Anterior cingulate cortex (tissue), 58 donors: ENCODE measurements around the gene EPHA7.
A peak's percentile ranks its signal among the peaks of the same experiment; 100 is the strongest.

Source experiments
- DNase-seq, 58 donors: peaks; one replicate each; lab custom pipeline; 2025; lab: John Stamatoyannopoulos, UW

The EPHA7 gene

DNA sequence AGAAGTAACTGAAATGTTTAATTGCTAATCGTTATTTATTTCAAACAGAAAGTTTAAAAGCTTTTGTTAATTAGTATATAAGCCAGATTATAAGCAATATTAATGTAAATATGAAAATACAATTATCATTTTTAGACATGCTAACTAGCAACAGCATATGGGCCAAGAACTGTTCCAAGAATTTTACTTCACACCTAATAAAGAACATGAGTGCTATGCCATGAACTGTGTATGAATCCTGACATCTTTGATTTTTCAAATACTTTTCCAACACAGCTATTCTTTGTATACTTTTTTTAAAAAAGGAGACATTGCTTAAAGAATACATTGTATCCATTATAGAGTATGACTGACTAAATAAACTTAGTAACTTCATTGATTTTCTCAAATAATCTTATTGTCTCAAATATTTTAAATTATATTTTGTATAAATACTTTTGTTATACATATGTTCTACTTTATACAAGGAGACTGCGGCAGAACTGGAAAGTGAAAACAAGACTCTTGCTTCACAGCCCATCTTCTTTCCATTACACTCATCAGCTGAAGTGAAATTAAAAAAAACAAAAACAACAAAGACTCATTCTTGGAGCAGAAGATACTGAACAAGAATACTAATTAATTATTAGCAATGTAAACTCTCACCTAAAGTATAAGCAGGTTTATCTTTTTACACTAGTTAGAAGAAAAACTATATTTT lies 89.9 kb downstream of the EPHA7 start:
- DNase-seq = no peak

DNA sequence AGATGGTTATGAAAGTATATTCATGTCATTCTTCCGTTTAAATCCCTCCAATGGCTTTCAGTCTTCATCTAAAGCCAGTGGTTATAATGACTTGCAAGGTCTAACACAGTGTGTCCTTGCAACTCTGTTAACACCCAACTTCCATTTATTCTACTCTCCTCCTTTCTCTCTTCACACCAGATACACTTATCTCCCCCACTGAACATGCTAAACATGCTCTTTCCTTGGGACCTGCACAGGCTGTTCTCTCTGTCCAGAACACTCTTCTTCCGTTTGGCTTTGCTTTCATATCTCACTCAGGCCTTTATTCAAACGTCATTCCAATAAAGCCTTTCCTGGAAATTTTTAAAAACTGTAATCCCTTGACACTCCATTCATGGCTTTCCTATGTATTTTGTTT lies 91.5 kb downstream of the EPHA7 start:
- DNase-seq = no peak

DNA sequence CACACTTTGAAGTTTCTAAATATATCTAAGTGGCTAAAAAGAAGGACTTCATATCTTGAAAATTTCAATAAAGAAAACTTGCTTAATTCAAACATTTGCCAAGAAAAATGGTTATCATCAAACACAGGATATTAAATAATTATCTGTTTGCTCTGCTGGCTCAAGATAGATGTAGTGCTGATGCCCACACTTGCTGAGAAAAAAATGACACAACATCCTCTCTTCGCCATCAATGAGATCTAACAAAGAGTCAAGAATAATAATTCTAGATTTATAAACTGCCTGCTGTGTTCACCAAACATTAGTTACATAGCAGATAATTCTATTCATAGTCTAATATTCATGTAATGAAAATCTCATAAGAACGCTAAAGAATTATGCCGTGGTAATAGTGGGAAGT lies 93.6 kb downstream of the EPHA7 start:
- no peak for DNase-seq

DNA sequence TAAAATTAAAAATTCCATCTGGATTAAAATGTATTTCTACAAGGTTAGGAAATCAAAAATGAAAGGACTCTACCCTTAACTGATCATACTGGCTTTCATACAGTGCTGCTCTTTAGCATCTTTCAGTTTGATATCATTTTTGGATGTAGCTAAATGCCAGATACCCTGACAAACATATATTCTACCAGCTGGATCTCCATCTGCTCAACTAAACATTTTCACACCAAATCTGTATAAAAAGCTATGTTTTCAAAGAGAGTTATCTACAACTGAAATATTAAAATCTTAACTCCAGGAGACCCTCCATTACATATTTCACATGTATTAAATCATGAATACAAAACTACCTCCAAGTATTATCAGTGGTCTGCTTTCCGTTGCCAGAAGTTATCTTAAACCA lies 95.7 kb downstream of the EPHA7 start:
- peak in 1 of 58 donors; percentile 3 for DNase-seq

DNA sequence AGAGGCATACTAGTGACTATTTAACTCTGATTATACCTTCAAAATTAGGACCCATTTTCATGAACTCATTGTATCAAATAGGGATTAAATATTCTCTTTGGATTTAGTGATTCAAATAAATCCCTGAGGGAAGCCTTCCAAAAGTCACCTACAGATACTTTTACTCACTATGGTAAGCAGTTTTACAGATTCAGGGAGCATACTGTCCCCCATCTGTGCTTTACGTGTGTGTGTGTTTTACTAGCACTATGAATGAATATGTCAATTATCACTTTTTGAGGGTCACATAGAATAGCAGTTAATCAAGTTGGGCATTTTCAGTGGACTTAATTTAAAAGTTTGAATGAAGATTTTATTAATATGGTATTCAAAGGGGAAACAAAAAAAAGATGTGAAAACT lies 96.7 kb downstream of the EPHA7 start:
- no peak for DNase-seq

DNA sequence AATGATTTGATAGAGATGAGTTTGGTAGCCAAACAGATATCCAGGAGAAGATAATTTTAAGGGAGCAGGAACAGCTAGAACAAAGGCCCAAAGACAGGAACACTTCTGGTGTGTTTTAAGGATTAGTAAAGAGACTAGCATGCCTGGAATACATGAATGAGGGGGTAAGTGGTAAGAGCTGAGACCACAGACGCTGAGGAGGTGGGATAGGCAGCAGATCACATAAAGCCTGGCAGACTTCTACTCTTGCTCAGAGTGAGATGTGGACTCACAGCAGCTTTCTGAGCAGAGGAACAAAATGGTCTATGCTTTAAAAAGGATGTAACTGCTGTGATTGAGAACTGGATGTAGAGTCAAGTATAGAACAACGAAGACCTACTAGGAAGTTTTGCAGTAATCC lies 100.1 kb downstream of the EPHA7 start:
- peak in 15 of 58 donors; percentile 1 to 39 (median 12) for DNase-seq

DNA sequence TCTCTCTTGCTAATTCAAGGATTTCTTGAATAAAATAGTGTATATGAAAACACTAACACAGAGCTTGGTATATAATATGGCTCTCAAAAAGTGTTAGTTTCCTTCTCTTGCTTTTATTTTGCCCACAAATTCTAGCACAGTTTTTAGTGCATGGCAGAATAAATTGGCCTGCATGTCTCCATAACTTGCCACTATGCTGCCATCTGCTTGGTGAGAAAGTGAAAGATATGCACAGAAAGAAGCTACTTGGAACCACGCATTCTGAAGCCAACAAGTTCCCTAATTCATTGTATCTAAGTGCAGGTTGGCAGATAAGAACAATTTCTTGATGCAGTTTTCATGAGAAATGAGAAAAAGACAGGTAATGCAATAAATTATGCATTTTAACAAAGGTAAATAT lies 101.2 kb downstream of the EPHA7 start:
- peak in 7 of 58 donors; percentile 2 to 45 (median 14) for DNase-seq

DNA sequence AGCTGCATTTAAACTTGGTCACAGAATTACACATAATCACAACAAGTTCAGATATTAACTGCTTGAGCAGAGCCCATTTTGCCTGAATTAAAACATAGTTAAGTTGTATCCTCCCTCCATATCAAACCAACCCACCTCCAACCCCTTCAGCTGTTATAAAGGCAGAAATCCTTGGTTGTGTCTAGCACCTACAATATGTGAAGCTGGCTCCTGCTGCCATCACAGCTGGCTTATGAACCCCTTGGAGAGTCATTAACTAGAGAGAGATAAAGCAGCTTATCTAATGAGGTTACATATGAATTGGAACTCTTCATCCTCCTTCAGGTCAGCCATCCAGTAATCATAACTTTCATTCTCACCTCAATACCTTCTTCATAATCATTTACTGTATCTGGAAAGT lies 101.8 kb downstream of the EPHA7 start:
- DNase-seq = no peak

DNA sequence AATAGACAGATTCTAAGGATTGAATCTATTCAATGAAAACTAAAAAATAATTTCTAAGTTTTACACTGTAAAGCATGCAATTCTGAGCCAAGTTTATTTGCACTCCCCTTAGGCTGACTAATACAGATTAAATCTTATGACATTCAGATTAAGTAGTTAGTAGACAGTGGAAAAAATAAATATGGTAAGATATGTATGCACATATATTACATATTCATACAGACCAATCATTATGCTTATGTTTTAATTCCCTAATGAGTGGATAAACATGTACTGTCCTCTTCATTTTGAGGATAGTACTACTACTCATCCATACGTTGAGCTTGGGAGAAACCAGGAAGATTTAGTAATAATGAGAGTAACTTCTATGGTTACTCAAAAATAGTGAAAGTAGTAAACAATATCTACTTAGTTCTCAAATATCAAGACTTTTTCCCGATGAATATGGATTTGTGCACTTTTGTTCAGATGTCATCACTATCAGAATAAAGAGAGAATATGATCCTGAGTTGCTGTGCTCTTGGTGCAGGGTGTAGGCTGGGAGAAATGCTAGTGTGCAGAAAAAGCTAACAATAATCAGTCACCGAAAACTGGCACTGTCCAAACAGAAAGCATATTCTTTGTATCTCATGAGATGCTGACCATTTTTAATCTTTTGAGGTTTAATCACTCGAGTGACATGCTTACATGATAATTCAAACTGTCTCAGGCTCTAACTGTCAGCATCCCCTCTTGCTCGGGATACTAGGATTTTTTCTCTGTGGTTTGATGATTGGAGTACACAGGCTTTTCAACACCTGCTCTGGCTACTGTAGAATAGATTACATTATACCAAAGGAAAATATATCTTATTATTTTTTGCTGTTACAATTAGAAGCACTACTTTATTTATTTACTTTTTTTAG lies 111.6 kb downstream of the EPHA7 start:
- DNase-seq = no peak

DNA sequence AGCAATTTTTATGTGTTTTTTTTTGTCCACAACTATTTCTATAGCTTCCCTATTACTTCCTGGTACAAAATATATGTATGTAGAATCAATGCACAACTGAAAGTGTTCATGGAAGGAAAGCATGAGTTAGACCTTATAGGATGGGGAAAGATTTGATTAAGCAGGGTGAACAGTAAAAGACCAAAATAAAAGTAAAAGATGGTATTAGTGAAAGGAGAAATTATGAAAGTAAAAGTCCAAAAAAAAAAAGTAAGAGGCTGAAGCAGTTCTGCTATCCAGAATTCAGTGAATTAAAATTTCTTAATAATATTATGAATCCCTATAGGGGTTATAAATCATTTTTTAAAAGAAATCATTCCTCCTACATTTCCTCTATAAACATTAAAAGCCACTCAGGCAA lies 114.3 kb downstream of the EPHA7 start:
- DNase-seq = no peak

DNA sequence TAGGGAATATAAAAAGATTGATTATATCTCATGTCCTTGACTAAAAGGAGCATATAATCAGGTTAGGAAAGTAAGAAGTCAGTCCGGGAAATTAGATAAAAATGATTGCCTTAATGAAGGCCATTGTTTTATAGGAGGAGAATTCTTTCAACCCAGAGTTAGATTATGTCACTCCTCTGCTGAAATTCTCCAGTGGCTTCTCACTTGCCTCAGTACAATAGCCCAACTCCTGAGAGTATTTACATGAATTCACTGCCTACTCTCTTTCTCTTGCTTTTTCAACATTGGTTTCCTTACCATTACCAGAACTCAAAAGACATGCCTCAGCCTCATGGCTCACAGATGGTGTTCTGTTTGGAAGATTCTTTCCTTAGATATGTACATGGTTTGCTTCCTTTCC lies 114.9 kb downstream of the EPHA7 start:
- no peak for DNase-seq

DNA sequence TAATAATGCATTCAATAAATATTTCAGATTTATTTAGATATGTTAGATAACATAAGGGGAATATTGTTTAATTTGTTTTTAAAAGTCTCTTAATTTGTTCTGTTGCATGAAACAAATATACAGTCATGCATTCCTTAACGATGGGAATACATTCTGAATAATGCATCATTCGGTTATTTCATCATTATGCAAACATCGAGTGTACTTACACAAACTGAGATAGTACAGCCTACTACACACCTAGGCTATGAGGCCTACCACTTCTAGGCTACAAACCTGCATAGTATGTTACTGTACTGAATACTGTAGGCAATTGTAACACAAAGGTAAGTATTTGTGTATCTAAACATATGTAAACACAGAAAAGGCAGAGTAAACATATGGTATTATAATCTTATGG lies 118.7 kb downstream of the EPHA7 start:
- DNase-seq = no peak

DNA sequence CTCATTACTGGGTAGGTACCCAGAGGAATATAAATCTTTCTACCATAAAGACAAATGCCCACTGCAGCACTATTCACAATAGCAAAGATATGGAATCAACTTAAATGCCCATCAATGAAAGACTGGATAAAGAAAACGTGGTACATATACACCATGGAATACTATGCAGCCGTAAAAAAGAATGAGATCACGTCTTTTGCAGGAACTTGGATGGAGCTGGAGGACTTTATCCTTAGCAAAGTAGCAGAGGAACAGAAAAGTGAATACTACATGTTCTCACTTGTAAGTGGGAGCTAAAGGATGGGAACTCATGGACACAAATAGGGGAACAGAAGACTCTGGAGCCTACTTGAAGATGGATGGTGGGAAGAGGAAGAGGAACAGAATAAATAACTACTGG lies 119.7 kb downstream of the EPHA7 start:
- DNase-seq = no peak

DNA sequence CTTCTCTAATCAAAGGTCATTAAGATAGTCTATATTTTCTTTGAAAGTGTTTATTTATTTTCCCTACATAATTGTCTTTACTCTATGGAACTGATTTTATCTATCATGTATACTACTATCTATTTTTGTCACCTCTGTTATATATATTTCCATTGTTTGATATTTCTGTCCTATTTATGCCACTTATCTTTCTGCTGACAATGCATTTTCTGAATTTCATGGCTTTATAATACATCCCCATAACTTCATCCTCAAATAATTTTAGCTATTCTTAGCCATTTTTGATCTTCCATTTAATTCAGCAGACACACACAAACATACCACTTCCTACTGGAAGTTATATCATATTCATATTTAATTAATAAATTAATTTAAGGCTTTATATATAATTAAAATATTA lies 123.7 kb downstream of the EPHA7 start:
- DNase-seq = no peak

DNA sequence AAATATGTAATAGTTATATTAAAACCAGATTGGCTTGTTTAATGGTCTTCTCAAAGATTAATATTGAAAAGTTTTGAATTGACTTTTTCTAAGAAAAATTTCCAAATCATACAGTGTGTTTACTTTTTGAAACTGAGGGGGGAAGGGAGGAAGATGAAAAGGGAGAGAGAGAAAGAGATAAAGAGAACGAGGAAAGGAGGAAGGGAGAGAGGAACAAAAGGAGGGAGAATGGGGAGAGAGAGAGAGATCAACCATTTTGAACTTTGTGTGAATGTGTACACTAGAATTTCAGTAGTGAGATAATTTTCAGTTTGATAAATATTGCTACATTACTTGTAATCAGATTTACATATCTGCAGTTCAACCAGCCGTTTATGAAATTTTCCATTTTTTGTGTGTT lies 124.5 kb downstream of the EPHA7 start:
- no peak for DNase-seq

DNA sequence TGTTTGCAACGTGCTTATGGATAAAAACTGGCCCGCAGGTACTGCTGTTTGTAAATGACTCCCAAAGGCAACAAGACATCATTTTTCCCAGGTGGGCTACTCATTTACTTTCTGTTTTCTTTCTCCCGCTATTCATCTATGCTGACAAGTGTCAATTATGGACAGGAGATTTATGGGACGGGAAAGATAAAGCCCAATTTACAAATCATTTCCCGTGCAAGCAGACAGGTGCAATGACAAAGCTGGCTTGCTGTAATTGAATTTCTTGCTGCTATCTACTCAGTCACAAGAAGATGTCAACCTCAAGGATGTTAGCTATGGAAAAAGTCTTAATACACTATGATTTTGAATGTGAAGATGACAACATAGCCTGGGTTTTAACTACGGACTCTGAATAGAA lies 125.5 kb downstream of the EPHA7 start:
- no peak for DNase-seq

DNA sequence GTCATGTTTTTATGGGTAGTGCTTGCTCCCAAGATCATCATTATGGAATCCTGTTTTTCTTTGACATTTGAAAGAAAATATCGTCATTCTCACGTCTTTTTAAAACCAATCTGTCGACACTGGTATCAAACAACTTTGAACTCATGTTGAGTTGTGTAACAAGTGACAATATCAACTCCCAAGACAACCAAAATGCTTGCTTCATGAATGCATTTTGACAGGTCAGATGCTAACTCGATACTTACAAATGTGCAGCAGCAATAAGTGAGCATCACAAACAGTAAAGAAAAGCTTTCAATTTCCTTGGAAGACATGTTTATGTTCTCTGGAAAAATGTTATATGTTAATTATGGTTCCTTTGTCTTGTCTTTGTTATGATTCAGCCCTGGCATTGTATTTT lies 125.9 kb downstream of the EPHA7 start:
- DNase-seq = no peak

DNA sequence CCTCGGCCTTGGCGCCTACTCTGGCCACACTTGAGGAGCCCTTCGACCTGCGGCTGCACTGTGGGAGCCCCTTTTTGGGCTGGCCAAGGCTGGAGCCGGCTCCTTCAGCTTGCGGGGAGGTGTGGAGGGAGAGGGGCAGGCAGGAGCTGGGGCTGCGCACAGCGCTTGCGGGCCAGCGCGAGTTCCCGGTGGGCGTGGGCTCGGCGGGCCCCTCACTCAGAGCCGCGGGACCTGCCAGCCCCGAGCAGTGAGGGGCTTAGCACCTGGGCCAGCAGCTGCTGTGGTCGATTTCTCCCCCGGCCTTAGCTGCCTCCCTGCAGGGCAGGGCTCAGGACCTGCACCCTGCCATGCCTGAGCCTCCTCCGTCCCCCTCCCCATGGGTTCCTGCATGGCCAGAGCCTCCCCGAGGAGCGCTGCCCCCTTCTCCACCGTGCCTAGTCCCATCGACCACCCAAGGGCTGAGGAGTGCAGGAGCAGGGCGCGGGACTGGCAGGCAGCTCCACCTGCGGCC lies 136.8 kb downstream of the EPHA7 start:
- DNase-seq = peak in 1 of 58 donors; percentile 0

DNA sequence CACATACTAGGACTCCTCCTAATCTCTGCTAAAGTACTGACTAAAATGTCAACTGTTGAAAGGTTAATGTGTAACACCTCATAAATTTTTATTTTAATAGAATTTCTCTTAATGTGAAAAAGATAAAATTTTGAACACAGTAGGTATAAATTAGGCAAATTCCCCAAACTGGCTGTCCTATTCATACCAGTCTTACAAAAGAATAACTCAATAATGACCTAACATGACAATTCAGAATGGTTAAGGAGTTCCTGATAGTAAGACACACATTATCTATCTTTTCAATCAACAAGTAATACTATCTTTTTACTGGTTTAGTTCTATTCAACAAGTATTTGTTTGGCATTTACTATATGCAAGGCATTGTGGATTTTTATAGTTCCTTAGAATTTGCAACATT lies 141.1 kb downstream of the EPHA7 start:
- no peak for DNase-seq

DNA sequence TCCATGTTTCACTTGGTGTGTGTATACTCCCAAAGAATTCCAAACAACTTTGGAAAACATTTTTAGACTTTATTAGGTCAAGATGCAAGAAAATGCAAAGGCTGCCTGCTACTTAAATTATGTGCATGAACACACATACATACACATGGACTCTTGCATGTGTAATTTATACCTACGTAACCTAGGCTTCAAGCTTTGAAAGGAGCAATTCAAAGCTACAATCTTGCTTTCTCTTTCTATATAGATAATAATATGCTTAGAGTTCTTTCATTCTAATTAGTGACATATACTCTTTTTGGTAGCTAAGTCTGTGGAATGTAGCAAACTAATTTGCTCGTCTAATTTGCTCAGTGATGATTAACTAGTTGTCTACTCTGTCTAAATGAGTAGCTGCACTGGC lies 146.5 kb downstream of the EPHA7 start:
- no peak for DNase-seq

DNA sequence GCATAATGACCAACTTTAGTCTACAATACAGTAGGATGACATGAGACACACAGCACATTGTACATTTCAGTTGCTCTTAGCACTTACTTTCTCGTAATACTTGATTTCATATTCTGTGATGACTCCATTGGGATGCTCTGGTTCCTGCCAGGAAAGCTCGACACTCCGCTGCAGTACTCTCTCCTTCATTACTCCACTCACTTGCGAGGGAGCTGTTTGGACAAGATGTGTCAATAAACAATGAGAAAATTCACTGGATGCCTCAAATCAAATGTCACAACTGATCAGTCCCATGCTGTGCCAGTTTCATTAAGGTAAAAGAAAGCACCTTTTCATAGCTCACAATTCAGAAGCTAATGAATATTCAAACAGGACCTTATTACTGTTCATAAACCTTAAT lies 147.1 kb downstream of the EPHA7 start:
- DNase-seq = peak in 1 of 58 donors; percentile 1
